ENCODE results near the gene TUBGCP3.

- TF ChIP-seq POLR2AphosphoS5 (IDR thresholded peaks at IDR 0.05; ENCODE audit: low read depth, low read length) (no peak), POLR2A (IDR thresholded peaks at IDR 0.05; ENCODE audit: low read depth, low read length) (no peak)
Observed at GRCh38 chr13:112447306-112447705, 140.6 kb downstream of the TUBGCP3 start.
